ENCODE results near the gene GPA33.
A peak's percentile ranks its signal among the peaks of the same experiment; 100 is the strongest.
"Not testable (repeated sequence)": the region's sequence is repeated elsewhere in the genome, so short reads cannot be mapped to it uniquely, and the experiment has no call there.

GPA33 gene

DNA sequence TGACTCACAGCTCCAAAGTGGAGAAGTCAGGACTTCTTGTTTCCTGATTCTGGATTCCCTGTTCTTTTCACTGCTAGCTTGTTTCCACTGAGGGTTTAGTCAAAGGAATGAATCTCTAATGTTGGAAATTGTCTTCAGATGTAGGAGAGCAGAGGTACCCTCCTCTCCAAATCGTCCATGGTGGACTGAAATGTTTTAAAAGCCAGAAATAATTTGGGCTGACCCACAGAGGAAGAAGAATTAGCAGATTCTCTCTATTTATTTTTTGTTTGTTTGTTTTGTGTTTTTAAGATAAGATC lies 30.4 kb downstream of the GPA33 start:
- DNase-seq: no peak
- peaks cover 12% of the 10 kb centered on the region for H3K4me1 Mint-ChIP-seq
- no peak for ATAC-seq
- no peak overlapping the region for H3K4me3 Mint-ChIP-seq
- H3K9me3 Mint-ChIP-seq: no peaks in the 10 kb centered on the region
- H3K27ac Mint-ChIP-seq: peak overlapping the region in 1 of 2 donors; percentile 19
- H3K27me3 Mint-ChIP-seq: no peaks in the 10 kb centered on the region

DNA sequence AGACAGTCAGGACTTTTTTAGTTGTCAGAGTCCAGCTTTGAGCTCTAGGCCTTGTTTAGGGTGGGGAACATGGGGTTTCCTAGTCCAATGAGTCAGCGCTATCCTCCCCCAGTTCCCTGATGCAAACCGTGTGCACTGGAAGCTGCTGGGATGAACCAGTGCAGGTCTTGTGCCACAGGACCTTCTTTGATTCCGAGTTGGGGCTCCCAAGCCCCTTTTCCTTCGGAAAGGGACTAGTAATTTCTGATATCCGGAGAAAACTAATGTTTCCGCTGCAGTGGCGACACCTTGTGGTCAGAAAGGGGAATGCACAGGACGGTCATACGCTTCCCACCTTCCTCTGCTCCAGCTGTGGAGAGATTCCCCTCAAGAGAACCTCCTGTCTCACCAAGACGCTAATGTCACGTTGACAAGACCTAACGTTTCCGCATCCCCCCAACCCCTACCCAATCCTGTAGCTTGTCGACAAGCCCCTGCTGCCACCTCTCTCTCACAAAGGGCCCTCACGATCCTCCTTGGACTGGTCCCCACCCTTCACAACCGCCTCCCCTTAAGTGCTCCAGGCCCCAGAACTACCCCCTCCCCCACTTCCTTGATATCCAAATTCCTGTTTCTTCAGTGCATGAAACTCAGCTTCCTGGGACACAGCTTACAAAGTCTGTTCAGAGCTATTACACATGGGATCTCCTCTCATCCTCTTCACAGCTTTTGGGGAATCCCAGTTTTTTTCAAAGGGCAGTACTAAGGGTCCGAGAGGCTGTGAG lies 30.9 kb downstream of the GPA33 start:
- H3K4me3 Mint-ChIP-seq: no peak overlapping the region
- no peaks in the 10 kb centered on the region for H3K9me3 Mint-ChIP-seq
- DNase-seq (peak; percentile 70 to 72), ATAC-seq (peak; percentile 49)
- peak overlapping the region in 1 of 2 donors; percentile 84 for H3K27ac Mint-ChIP-seq
- peaks cover 12% of the 10 kb centered on the region for H3K4me1 Mint-ChIP-seq
- H3K27me3 Mint-ChIP-seq: no peaks in the 10 kb centered on the region

DNA sequence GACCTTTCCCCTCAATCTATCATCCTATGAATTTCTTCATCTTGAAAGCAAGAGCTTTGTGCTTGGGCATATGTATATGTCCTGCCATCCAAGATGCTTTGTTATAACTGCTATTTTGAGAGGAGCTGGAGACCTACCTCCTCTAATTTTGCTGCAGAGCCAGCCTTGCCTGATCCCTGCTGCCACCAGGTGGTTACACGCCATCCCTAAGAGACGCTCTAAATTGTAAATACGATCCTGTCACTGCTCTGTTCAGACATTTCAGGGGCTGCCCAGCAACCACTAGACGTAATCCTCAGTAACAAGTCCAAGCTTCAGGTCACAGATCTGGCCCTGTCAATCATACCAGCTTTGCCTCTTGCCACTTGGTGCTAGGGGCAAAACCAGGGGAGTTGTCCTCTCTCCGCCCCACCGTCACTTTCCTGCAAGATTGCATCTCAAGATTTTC lies 32.9 kb downstream of the GPA33 start:
- Mint-ChIP-seq H3K4me1 (peaks cover 12% of the 10 kb centered on the region), H3K27me3 (peaks cover 6% of the 10 kb centered on the region), H3K9me3 (no peaks in the 10 kb centered on the region), H3K27ac (no peak overlapping the region), H3K4me3 (no peak overlapping the region)
- ATAC-seq (peak; percentile 75), DNase-seq (peak; percentile 30 to 47)

DNA sequence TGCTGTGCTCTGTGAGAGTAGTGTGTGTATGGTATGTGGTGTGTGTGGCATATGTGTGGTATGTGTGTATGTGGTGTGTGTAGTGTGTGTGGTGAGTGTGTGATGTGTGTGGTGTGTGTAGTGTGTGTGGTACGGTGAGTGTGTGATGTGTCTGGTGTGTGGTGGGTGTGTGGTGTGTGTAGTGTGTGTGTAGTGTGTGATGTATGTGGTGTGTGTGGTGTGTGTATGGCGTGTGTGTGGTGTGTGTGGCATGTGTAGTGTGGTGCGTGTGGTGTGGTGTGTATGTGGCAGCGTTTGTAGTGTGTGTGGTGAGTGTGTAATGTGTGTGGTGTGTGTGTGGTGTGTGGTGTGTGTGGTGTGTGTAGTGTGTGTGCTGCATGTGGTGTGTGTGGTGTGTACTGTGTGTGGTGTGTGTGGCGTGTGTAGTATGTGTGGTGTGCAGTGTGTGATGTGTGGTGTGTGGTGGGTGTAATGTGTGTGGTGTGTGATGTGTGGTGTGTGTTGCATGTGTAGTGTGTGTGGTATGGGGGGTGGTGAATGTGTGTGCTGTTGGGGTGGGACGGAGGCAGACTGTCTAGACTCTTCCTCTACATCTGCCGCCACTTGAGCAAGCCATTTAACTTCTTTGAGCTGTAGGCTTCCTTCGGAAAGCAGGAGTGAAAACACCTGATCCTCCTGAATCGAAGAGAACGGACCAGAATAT lies 33.5 kb downstream of the GPA33 start:
- no peaks in the 10 kb centered on the region for H3K9me3 Mint-ChIP-seq
- H3K4me3 Mint-ChIP-seq: no peak overlapping the region
- peaks cover 6% of the 10 kb centered on the region for H3K27me3 Mint-ChIP-seq
- peak; percentile 48 for ATAC-seq
- H3K4me1 Mint-ChIP-seq: peaks cover 12% of the 10 kb centered on the region
- no peak for DNase-seq
- H3K27ac Mint-ChIP-seq: no peak overlapping the region

DNA sequence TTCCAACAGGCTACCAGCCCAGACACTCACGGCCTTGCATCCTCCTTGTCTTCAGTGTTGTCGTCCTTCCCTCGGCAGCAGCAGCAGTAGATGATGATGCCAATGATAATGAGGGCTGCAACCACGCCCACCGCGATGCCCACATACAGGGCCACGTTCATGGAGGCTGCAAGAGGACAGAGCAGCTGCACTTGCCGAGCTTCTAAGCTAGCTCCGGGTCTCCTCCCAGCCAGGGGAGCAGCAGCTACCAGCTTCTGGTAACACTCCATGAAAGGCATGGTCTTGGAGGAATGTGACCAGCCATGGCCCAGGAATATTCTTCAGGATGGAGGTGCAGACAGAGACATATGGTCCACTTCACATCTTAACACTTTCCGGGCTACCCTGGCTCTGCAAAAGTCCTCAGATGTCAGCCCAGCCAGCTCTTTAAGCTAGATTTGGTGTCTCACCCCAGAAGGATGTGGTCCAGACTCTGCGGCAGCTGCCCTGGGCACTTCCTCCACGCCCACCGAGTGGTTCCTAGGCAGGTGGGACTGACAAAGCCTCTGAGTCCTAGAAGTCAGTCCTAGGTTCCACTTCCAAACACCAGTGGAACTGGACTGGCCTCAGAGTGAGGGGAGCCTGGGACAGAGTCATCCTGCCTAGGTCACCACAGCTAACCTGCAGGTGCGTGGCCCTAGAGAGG lies 35.1 kb downstream of the GPA33 start:
- Mint-ChIP-seq H3K4me3 (no peak overlapping the region), H3K27ac (no peak overlapping the region), H3K27me3 (peaks cover 6% of the 10 kb centered on the region), H3K4me1 (peaks cover 12% of the 10 kb centered on the region), H3K9me3 (no peaks in the 10 kb centered on the region)
- DNase-seq (no peak), ATAC-seq (no peak)

DNA sequence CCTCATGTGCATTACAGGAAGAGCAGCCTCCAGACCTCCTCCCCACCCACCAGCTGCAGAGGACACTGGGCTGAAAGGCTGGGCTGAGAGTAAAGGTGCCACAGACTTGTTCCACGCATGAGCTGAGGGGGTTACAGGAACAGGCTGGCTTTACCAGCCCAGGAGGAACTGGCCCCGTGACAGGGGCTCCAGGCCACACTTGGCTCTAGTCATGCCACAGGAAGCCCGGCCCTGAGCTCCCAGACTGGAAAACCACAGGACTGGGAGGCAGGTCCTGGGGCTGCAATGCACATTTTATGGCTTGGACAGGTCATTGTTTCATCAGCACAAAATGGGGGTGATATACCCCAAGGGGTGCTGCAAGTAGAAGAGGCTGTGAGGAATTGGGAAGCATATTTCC lies 35.6 kb downstream of the GPA33 start:
- H3K27ac Mint-ChIP-seq: no peak overlapping the region
- peaks cover 6% of the 10 kb centered on the region for H3K27me3 Mint-ChIP-seq
- no peak overlapping the region for H3K4me3 Mint-ChIP-seq
- H3K9me3 Mint-ChIP-seq: no peaks in the 10 kb centered on the region
- DNase-seq: no peak
- no peak for ATAC-seq
- H3K4me1 Mint-ChIP-seq: peaks cover 10% of the 10 kb centered on the region

DNA sequence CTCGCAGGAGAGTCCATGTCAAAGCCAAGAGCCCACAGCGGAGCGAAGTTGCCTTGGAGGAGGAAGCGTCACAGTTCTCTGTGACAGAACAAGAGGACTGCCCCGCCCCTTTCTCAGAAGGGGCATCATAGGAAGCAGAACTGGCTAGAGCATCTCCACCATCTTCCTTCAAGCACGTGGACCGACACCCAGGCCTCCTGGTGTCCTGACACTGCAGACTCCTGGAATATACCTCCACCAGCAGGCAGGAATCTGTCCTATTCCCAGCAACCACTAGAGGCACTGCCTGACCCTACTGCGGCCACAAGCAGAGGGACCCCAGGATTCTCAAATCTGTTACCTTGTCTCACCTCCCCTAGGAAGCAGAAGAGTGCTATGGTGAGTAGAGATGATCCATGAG lies 37.8 kb downstream of the GPA33 start:
- H3K4me3 Mint-ChIP-seq: no peak overlapping the region
- peaks cover 6% of the 10 kb centered on the region for H3K27me3 Mint-ChIP-seq
- no peaks in the 10 kb centered on the region for H3K4me1 Mint-ChIP-seq
- no peaks in the 10 kb centered on the region for H3K9me3 Mint-ChIP-seq
- no peak overlapping the region for H3K27ac Mint-ChIP-seq
- no peak for DNase-seq
- no peak for ATAC-seq

DNA sequence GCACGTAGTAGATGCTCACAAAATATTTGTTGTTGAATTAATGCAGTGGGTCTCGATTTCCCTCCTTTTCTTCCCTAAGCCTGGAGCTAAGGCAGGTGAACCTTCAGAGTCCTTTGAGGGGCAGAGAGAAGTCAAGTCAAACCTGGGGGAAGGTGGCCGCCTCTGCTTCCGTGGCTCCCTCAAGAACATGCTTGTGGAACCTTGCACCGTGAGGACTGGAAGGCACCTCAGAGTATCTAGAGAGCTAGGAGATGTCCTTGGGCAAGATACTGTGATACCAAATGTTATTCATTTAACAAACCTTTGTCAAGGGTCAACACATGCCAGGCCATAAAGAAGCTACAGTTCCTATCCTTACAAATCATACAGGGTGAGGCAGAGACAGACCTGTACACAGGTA lies 38.3 kb downstream of the GPA33 start:
- Mint-ChIP-seq H3K9me3 (no peaks in the 10 kb centered on the region), H3K4me1 (no peaks in the 10 kb centered on the region), H3K27me3 (peaks cover 6% of the 10 kb centered on the region), H3K27ac (no peak overlapping the region), H3K4me3 (no peak overlapping the region)
- DNase-seq (no peak), ATAC-seq (no peak)

DNA sequence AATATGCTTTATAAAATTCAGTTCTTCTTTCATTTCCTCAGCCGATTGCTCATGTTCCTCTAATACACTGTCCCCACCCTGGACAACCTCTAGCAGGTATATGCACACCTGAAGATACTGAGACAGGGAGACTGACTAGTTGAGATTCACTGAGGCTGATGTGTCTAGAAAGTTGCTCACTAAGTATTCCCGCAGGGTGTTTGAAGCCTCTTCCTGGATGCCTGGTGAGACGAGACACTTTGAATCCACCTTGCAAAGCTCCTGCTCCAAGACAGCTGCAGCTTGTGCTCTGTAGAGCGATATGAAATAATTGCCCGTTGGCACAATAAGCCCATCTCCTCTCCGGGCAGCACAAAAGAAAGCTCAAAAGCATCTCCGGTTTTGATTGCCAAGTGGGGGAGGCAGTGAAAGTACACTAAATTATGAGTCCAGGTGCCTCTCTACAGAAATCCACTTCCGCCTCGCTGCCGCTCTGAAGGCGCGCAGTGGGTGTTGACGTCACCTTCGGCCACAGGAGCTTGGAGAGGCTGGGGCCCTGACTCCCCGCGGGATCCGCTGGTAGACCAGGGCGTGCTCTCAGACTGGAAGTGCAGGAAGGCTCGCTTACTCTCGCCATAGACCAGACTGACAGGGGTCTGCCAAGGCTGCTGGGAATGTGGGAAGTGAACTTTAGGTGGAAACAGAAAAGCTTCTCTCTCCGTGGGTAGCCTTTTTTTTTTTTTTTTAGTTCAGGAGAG lies 46.3 kb downstream of the GPA33 start:
- Mint-ChIP-seq H3K9me3 (no peaks in the 10 kb centered on the region), H3K4me1 (peaks cover 21% of the 10 kb centered on the region), H3K27me3 (peaks cover 11% of the 10 kb centered on the region), H3K4me3 (peak overlapping the region; percentile 85 to 89), H3K27ac (peak overlapping the region; percentile 85 to 88)
- DNase-seq (peak; percentile 69 to 83), ATAC-seq (peak; percentile 99)

DNA sequence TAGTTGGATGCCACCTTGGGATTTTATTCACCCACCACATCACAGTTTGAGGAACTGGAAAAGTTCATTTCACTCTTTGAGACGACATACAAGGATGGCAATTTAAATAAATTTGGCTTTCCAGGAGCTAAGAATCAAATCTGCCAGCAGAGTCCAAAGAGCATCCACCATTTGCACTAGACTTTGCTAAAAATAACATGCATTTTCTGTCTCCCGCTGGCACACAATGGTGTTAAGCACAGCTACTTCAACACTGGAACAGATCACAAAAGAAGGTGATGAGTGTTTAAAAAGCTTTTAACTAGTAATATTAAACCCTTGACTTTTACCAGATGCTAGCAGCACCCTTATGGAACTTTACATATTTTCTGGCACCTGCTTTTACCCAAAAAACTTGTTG lies 56.5 kb downstream of the GPA33 start:
- H3K4me1 Mint-ChIP-seq: no peaks in the 10 kb centered on the region
- ATAC-seq (no peak), DNase-seq (no peak)
- no peak overlapping the region for H3K27ac Mint-ChIP-seq
- H3K9me3 Mint-ChIP-seq: no peaks in the 10 kb centered on the region
- no peak overlapping the region for H3K4me3 Mint-ChIP-seq
- H3K27me3 Mint-ChIP-seq: peaks cover 2% of the 10 kb centered on the region

DNA sequence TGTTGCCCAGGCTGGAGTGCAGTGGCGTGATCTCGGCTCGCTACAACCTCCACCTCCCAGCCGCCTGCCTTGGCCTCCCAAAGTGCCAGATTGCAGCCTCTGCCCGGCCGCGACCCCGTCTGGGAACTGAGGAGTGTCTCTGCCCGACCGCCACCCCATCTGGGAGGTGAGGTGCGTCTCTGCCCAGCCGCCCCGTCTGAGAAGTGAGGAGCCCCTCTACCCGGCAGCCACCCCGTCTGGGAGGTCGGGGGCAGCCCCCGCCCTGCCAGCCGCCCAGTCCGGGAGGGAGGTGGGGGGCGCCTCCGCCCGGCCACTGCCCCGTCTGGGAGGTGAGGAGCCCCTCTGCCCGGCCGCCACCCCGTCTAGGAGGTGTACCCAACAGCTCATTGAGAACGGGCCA lies 60.6 kb downstream of the GPA33 start:
- not testable (repeated sequence) for H3K9me3 Mint-ChIP-seq, H3K4me3 Mint-ChIP-seq, H3K27ac Mint-ChIP-seq, H3K4me1 Mint-ChIP-seq, ATAC-seq, DNase-seq
- H3K27me3 Mint-ChIP-seq: peaks cover 37% of the 10 kb centered on the region

DNA sequence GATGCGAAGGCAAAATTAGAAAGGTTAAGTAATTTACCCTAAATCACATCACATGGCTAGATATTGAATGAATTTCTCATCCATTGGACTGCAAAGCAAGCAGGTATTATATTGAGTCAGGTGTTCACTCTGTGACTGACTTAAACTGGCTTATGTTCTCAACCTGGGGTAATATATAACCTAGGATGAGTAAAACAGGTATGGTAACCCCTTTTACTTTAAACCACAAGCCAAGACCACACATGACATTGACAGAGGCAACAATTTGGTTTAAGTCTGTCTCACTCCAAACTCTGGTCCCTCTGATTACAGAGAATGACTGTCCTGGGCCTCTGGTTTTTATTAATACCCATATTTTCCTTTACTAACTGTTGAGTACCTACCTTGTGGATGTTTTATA lies 67.8 kb downstream of the GPA33 start:
- Mint-ChIP-seq H3K27me3 (peaks cover 31% of the 10 kb centered on the region), H3K9me3 (no peaks in the 10 kb centered on the region), H3K4me1 (no peaks in the 10 kb centered on the region), H3K27ac (no peak overlapping the region), H3K4me3 (no peak overlapping the region)
- no peak for DNase-seq
- peak; percentile 75 for ATAC-seq

DNA sequence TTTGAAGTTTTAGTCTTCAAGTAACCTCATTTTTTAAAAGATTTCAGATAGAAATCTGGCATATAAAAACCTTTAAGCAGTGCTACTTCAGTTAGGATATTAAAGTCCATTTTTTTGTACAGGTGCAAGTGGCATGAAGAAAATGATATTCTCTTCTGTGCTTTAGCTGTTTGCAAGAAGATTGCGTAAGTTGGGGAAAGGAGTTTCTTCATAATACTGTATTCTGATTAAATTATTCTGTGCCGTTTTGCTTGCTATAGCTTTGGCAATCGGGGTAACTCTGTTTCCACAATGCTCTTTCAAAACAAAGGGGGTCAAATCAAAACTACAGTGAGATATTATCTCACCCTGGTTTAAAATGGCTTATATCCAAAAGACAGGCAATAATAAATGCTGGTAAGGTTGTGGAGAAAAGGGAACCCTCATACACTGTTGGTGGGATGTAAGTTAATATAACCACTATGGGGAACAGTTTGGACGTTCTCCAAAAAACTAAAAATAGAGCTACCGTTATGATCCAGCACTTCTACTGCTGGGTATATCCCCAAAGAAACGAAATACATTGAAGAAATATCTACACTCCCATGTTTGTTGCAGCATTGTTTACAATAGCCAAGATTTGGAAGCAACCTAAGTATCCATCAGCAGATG lies 74.0 kb downstream of the GPA33 start:
- Mint-ChIP-seq H3K4me3 (no peak overlapping the region), H3K27ac (no peak overlapping the region), H3K27me3 (peaks cover 26% of the 10 kb centered on the region), H3K4me1 (peaks cover 3% of the 10 kb centered on the region), H3K9me3 (no peaks in the 10 kb centered on the region)
- no peak for DNase-seq
- no peak for ATAC-seq

DNA sequence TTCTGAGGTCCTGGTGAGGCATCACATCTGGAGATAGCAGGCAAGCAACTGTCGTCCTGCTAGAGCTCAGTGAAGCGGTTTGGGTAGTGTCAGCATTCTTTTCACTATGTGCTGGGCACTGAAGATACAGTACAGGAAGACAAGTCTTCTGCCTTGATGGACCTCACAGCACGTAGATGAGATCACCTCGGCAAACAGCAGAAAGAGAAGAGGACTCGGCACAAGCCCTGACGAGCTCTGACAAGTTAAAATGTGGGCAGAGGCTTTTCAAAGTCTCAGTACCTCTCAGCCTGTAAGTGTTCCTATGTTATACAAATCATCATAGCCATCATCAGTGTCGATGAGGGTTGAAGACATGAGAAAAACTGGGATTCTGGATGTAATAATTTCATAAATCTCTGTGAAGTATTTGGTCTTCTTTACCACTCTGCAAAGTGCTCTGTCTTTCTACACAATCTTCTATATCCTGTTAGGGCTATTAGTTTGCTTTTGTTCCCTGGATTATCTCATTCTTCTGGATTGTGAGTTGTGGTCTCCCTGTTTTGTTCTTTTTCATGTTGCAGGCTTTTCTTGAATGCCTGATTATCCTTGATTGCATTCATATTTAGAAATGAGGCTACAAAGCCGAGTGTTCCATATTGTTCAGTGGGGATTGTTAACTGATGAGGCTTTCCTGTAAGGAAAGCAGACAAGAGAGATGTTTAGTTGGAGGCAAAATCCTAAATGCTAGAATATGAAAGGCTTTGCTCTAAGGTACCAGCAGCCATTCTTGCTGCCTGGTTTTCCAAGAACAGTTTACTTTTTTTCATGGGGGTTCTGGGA lies 76.9 kb downstream of the GPA33 start:
- peaks cover 23% of the 10 kb centered on the region for H3K4me1 Mint-ChIP-seq
- DNase-seq (no peak), ATAC-seq (no peak)
- H3K9me3 Mint-ChIP-seq: no peaks in the 10 kb centered on the region
- H3K27ac Mint-ChIP-seq: no peak overlapping the region
- H3K4me3 Mint-ChIP-seq: no peak overlapping the region
- peaks cover 28% of the 10 kb centered on the region for H3K27me3 Mint-ChIP-seq
